H1 (cell line): Measurements from ENCODE around the gene CARD14. TPM values are rescaled to one million over a fixed set of nuclear protein-coding genes. Genes with fewer than 3 reads are reported as not detected.

Experiments
- BCL11A ChIP-seq, 2 experiments: IDR thresholded peaks; one replicate each; pipeline ENCODE4 v1.6.1; 2011; ENCODE audit warnings: low read depth in 2 of 2, low read length in 2 of 2, mild to moderate bottlenecking in 2 of 2
- TAF7 ChIP-seq: optimal IDR thresholded peaks from 2 replicates; pipeline ENCODE3; 2011; ENCODE audit warnings: low read depth, mild to moderate bottlenecking, inconsistent platforms, low read length, moderate library complexity, borderline replicate concordance
- polyA plus RNA-seq, 7 experiments: library from polyadenylated mRNA; depleted of rRNA in 3 of 7; stranded (reverse) in 5 of 7; unstranded in 2 of 7; fragments of >200 nt in 5 of 7; fragments of 200-250 nt in 2 of 7; gene quantifications; 1 replicate in 5 of 7; 2 replicates in 1 of 7; 4 replicates in 1 of 7; pipeline versions ENCODE4 v1.2.1 to v1.2.3, GENCODE V29; 2011 to 2013; ENCODE audit warnings: missing spikeins in 2 of 7, mixed read lengths in 2 of 7
- total RNA-seq: library from RNA; stranded (reverse); fragmentation: NEBNext Ultra II Directional; extraction: Animal tissue kit (Norgen Biotek cat#: 25700); gene quantifications from 2 replicates; pipeline ENCODE4 v1.2.1, GENCODE V29; 2021

Gene CARD14
- total and polyA plus RNA-seq, 2 of the 8 experiments (the other 6 are each of a cell fraction or from before 2014, with no cell fraction given): 0.08 TPM; not detected in 1

GRCh38 chr17:80227156-80227555 lies 57.3 kb downstream of the CARD14 start (continued):
- TF ChIP-seq TAF7 (no peak), BCL11A (IDR thresholded peaks at IDR 0.05; ENCODE audit: low read depth in 2 of 2, low read length in 2 of 2) (no peak)
